Fibroblast of peridontal ligament (primary cell): ENCODE measurements around the gene ADAD2.

ENCODE experiments used
- DNase-seq: peaks from one replicate; pipeline ENCODE4 v3.0.0-alpha.2; 2010; ENCODE audit errors: extremely low read depth

ADAD2 gene

DNA sequence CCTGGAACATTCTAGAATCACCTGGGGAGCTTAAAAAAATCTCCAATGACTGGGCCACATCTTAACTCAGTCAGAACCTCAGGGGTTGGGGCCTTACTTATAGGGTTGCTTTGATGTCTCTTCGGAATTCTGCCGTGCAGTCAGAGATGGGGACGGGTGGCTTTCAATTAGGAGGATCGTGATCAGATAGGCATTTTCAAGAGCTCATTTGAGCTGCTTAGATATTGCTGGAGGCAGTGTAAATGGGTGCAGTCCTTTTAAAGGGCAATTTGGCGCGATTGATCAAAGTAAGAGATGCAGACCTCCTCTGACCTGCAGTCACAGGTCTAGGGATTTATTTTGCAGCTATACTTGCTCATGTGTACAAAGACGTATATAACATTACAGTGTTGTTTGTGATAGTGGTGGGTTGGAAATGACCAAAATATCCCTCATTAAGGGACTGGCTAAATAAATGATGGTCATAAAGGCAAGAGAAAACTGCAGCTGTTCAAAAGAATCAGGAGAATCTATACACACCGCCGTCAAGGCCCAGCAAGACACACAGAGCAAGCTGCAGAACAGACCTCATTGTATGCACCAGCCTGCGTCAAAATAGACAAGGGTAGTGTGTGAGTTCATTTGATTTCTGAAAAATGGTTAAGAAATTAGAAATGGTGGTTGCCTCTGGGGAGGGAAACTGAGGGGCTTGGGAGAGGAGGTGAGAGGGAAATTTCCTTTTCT, 55.2 kb downstream of the ADAD2 start:
- DNase-seq, result no peak

- DNase-seq, result no peak
Measured at GRCh38 chr16:84246679-84247077, 55.7 kb downstream of the ADAD2 start.
